ENCODE results near the gene PPP1R27.

The PPP1R27 gene

GRCh38 chr17:81825841-81826466 lies 8.9 kb downstream of the PPP1R27 start:
- no peak overlapping the region for H3K4me3 ChIP-seq (ENCODE audit: low read depth, low read length)
- DNase-seq (ENCODE audit: low read depth) = no peak
- no peak for TF ChIP-seq MYC (IDR thresholded peaks at IDR 0.05; ENCODE audit: low read depth, low read length)
- peak; percentile 5 for TF ChIP-seq CTCF (IDR thresholded peaks at IDR 0.05; ENCODE audit: low read depth, low read length)

GRCh38 chr17:81824595-81824994 lies 10.3 kb downstream of the PPP1R27 start:
- no peak for TF ChIP-seq CTCF (IDR thresholded peaks at IDR 0.05; ENCODE audit: low read depth, low read length)
- TF ChIP-seq POLR2A (IDR thresholded peaks at IDR 0.05; ENCODE audit: extremely low read depth, insufficient read length) = no peak
- no peak for TF ChIP-seq MYC (IDR thresholded peaks at IDR 0.05; ENCODE audit: low read depth, low read length)
- TF ChIP-seq MAX (IDR thresholded peaks at IDR 0.05; ENCODE audit: low read depth, low read length) = no peak
- DNase-seq (ENCODE audit: low read depth) = no peak
- H3K4me3 ChIP-seq (ENCODE audit: low read depth, low read length) = no peak overlapping the region

GRCh38 chr17:81823820-81824550 lies 10.9 kb downstream of the PPP1R27 start:
- no peak overlapping the region for H3K4me3 ChIP-seq (ENCODE audit: low read depth, low read length)
- DNase-seq (ENCODE audit: low read depth) = no peak
- no peak for TF ChIP-seq MYC (IDR thresholded peaks at IDR 0.05; ENCODE audit: low read depth, low read length)
- TF ChIP-seq CTCF (IDR thresholded peaks at IDR 0.05; ENCODE audit: low read depth, low read length) = no peak
- no peak for TF ChIP-seq POLR2A (IDR thresholded peaks at IDR 0.05; ENCODE audit: extremely low read depth, insufficient read length)
- no peak for TF ChIP-seq MAX (IDR thresholded peaks at IDR 0.05; ENCODE audit: low read depth, low read length)

GRCh38 chr17:81822996-81823819 lies 11.6 kb downstream of the PPP1R27 start:
- TF ChIP-seq POLR2A (IDR thresholded peaks at IDR 0.05; ENCODE audit: extremely low read depth, insufficient read length) = no peak
- TF ChIP-seq MAX (IDR thresholded peaks at IDR 0.05; ENCODE audit: low read depth, low read length) = no peak
- no peak for TF ChIP-seq CTCF (IDR thresholded peaks at IDR 0.05; ENCODE audit: low read depth, low read length)
- TF ChIP-seq MYC (IDR thresholded peaks at IDR 0.05; ENCODE audit: low read depth, low read length) = no peak
- DNase-seq (ENCODE audit: low read depth) = no peak
- no peak overlapping the region for H3K4me3 ChIP-seq (ENCODE audit: low read depth, low read length)

GRCh38 chr17:81822312-81822637 lies 12.6 kb downstream of the PPP1R27 start:
- no peak for DNase-seq (ENCODE audit: low read depth)
- H3K4me3 ChIP-seq (ENCODE audit: low read depth, low read length) = no peak overlapping the region
- no peak for TF ChIP-seq POLR2A (IDR thresholded peaks at IDR 0.05; ENCODE audit: extremely low read depth, insufficient read length)

GRCh38 chr17:81821603-81822311 lies 13.1 kb downstream of the PPP1R27 start:
- peak; percentile 54 for DNase-seq (ENCODE audit: low read depth)
- no peak overlapping the region for H3K4me3 ChIP-seq (ENCODE audit: low read depth, low read length)
- no peak for TF ChIP-seq POLR2A (IDR thresholded peaks at IDR 0.05; ENCODE audit: extremely low read depth, insufficient read length)
- TF ChIP-seq CTCF (IDR thresholded peaks at IDR 0.05; ENCODE audit: low read depth, low read length) = peak; percentile 41
